ENCODE results near the gene RNU1-2.
A peak's percentile ranks its signal among the peaks of the same experiment; 100 is the strongest.
"Not testable (repeated sequence)": the region's sequence is repeated elsewhere in the genome, so short reads cannot be mapped to it uniquely, and the experiment has no call there.

Gene RNU1-2

GRCh38 chr1:16911851-16912721, 16.3 kb downstream of the RNU1-2 start:
- not testable (repeated sequence) for DNase-seq (ENCODE audit: low spot score)

- DNase-seq (ENCODE audit: low spot score) = not testable (repeated sequence)
These were observed 17.0 kb downstream of the RNU1-2 start for GRCh38 chr1:16912742-16913141.

- peak; percentile 35 for DNase-seq (ENCODE audit: low spot score)
These were observed 17.5 kb downstream of the RNU1-2 start for GRCh38 chr1:16913181-16913832.

DNA sequence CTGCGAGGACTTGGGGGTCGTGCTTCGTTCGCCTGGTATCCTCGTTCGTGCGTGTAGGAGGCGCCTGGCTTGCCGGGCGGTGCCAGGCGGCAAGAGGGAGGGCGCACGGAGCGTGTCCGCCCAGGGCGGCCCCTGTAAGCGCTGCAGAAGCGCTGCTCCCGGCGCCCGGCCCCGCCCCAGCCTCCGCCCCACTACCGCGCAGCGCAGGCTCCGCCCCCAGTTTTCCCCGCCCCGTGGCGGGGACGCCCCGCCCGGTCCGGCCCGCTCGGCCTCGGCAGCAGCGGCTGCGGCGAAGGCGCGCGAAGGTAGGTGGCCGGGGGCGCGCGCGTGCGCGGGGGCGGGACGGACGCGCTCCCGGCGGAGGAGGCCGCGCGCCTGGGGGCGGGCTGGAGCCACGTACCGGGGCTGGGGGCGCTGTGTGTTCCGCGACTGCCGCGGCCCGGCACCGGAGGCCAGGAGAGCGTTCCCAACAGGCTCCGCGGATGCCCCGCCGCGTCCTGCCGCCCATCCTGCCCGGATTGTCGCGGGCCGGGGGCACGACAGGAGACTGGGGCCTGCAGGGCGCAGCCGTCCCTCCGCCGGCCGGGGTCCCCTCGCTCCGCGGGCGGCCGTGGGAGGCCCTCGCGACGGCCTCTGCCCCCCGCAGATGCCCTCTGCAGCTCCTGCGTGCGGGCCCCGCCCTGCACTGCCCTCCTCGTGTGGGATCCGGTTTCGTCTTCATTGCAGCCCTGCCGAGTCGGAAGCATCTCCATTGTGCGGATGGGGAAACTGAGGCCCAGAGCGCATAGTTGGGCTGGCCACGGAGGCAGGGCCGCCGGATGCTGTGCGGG, 18.3 kb downstream of the RNU1-2 start:
- DNase-seq (ENCODE audit: low spot score) = peak; percentile 96

DNA sequence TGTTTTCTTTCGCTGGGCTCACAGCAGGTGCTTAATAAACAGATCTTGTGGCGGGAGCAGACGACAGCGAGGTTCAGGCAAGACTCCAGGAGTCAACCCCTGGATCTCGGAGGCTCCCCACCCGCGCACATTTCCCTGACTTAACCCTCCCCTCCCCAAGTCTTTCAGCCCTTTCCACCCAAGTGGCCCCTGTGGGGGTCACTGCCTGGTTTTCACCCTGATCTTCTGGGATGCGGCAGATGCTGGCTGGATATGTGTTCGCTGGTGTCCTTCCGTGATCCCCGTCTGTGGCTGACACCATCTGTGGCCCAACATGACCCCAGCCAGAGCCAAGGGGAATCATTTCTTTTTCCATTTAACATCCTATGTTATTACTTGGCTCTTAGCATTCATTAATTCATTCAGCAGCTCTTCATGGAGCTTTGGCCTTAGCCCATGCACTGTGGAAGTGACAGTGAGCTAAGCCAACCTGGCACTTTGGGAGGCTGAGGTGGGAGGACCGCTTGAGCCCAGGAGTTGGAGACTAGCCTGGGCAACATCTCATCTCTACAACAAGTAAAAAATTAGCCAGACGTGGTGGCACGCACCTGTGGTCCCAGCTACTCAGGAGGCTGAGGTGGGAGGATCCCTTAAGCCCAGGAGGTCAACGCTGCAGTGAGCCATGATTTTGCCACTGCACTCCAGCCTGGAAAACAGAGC, 19.3 kb downstream of the RNU1-2 start:
- peak; percentile 53 for DNase-seq (ENCODE audit: low spot score)

- DNase-seq (ENCODE audit: low spot score) = peak; percentile 83
These were observed 19.8 kb downstream of the RNU1-2 start for GRCh38 chr1:16915627-16915973.

GRCh38 chr1:16916036-16916880, 20.5 kb downstream of the RNU1-2 start:
- not testable (repeated sequence) for DNase-seq (ENCODE audit: low spot score)

- DNase-seq (ENCODE audit: low spot score) = no peak
These were observed 22.6 kb downstream of the RNU1-2 start for GRCh38 chr1:16918371-16918770.

- not testable (repeated sequence) for DNase-seq (ENCODE audit: low spot score)
These were observed 23.3 kb downstream of the RNU1-2 start for GRCh38 chr1:16918936-16919665.

GRCh38 chr1:16920951-16921350, 25.2 kb downstream of the RNU1-2 start:
- DNase-seq (ENCODE audit: low spot score) = no peak

DNA sequence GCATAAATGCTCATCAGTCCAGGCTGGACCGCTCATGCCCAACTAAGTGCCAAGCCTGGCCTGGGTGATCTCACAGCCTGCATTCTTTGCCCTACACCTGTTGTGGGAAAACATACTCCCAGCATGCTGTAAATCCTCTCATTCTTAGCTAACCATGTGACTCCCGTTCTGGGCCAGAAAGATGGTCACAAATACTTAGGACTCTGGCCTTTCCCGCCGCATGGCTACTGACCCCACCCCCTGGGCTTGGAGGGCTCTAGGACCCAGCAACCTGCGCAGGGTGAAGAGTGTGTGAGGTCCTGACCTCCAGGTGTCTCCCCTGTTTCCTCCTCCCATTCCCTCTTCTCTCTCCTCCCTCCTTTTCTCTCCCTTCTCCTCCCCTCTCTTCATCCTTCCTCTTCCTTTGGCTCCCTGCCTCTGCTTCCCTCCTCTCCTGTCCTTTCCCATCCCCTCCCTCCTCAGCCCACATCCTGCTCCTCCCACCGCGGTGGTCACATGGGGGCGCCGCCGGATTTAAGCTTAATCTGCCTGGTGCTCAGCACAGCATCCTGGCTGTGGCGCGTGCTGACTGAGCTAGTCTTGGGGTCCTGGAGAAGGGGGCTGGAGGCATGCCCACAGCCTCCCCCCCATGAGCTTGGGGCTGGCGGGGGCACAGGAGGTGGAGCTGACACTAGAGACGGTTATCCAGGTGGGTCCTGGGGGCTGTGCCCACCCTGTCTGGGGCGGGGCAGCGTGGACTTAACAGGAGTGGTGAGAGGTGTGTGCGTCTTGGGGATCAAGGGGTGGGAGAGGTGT, 25.8 kb downstream of the RNU1-2 start, which contains the start of gene CROCC:
Gene CROCC (plus strand): TSS at position 541 of the 795 bp plus-strand sequence. CDS start 88 bp downstream, at position 629.
- DNase-seq (ENCODE audit: low spot score) = peak; percentile 76

DNA sequence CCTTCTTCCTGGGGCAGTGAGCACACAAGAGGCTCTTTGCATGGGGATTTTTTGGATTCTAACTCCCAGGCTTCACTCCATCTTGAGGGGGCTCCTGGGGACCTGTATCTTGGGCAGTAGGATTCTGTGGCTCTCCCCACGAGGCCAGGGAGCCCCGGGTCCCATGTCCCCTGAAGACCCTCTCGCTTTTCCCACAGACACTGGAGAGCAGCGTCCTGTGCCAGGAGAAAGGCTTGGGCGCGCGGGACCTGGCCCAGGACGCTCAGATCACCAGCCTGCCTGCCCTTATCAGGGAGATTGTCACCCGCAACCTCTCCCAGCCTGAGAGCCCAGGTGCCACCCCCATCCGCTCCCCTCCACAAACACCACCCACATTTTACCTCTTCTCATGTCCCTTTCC, 26.7 kb downstream of the RNU1-2 start:
- no peak for DNase-seq (ENCODE audit: low spot score)

- DNase-seq (ENCODE audit: low spot score) = no peak
These were observed 27.2 kb downstream of the RNU1-2 start for GRCh38 chr1:16922885-16923431.

- no peak for DNase-seq (ENCODE audit: low spot score)
These were observed 28.6 kb downstream of the RNU1-2 start for GRCh38 chr1:16924216-16924918.

DNA sequence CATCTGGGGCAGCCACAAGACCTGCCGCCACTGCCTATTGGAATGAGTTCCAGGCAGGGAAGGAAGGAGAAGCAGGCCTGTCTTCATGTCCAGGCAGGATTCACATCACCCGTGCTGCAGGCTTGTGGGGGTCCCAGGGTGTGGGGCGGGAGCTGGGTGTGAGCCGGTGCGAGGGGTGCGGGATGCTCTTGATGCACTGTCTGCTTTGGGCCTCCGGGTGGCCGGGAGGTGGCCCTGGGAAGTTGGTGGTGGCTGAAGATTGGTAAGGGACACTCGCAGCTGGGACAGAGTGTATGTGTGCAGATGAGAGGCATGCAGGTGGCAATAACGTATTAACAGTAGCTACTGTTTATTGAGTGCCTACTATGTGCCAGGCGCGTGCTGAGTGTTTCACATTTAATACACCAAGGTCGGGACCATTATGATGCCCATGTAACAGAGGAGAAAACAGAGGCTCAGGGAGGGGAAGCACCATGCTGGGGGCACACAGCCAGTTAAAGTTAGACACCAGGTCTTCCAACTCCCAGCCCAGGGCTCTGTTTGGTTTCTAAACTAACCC, 29.2 kb downstream of the RNU1-2 start:
- no peak for DNase-seq (ENCODE audit: low spot score)

DNA sequence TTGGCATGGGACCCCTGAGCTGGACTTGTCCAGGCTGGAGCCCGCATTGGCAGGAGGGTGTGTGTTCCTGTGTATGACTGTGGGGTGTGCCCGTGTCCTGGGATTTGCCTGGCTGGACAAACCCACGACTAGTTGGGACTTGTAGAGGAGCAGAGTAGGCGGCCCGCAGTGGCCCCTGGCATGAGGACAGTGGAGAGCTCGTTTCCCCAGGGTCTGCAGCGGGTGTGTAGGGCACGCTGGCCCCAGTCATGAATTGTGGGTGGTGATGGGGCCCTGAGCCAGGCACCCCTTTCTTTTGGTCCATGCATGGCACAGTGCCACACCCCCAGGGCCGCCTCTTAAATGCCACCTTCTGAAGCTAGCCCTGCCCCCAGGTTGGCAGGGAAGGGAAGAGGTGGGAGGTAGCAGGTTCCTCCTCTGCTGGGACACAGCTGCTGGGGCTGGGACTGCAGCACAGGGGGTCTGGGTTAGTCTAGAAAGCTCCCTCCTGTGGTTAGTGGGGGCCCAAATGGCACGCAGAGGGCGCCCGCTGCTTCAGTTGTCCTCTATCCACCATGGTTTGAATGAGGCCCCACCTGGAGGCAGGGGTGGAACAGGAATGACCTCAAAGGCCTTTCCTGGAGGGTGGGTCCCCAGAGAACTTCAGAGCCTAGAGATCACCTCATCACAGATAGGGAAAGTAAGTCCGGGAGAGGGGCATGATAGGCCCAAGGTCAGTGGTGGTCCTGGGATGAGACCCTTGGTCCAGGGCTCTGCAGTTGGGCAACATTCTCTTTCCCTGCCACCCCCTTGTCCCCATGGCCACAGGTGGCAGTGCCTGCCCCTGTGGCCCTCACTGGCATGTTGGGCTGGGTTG, 30.1 kb downstream of the RNU1-2 start:
- DNase-seq (ENCODE audit: low spot score) = no peak

DNA sequence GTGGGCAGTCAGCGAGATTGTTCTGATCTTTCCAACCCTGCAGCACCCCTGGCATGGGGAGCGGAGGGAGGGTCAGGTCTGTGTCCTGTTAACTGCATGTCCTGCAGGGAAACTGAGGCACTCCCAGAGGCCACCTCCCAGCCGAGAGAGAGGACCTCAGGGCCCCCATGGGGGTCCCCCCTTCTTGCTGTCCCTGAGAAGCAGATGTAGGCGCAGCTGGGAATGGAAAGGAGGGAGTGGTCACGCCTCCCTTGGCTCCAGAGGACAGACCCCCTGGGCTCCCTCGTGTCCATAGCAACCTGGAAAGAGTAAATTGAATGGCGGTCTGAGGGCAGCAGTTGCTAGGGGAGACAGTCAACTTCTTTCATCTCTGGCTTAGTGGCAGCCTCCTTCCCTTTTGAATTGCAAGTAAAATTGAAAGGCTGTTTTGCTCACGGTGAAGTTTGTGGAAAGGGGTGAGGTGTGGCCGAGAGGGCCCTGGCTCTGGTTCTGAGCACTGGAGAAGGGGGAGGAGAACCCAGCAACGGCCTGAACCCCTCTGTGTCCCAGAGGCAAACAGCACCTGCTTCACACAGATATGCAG, 30.8 kb downstream of the RNU1-2 start:
- no peak for DNase-seq (ENCODE audit: low spot score)
